H9 (cell line): Measurements from ENCODE around the gene RALGAPA1. TPM values are rescaled to one million over a fixed set of nuclear protein-coding genes. Genes with fewer than 3 reads are reported as not detected.

Experiments
- DNase-seq: peaks from one replicate; pipeline ENCODE4 v3.0.0-alpha.2; 2017
- H2AFZ ChIP-seq: one replicate; pipeline ENCODE4 v1.6.1; 2013; ENCODE audit warnings: mild to moderate bottlenecking, low read length, control low read depth, moderate library complexity
- H2AK5ac ChIP-seq: 2 replicates; pipeline ENCODE4 v1.6.1; 2013; ENCODE audit warnings: low read length, control low read depth, mixed read lengths; ENCODE audit not compliant: insufficient read length
- H2BK120ac ChIP-seq: one replicate; pipeline ENCODE4 v1.6.1; 2013; ENCODE audit warnings: low read depth, mild to moderate bottlenecking, low read length, control low read depth, inconsistent platforms; ENCODE audit not compliant: poor library complexity, severe bottlenecking
- H2BK12ac ChIP-seq: 2 replicates; pipeline ENCODE4 v1.6.1; 2013; ENCODE audit warnings: low read length, control low read depth, mixed read lengths, low read depth; ENCODE audit not compliant: insufficient read length
- H2BK15ac ChIP-seq: 2 replicates; pipeline ENCODE4 v1.6.1; 2013; ENCODE audit warnings: low read depth, low read length, control low read depth
- H2BK20ac ChIP-seq: one replicate; pipeline ENCODE4 v1.6.1; 2013; ENCODE audit warnings: low read depth, mild to moderate bottlenecking, low read length, control low read depth, inconsistent platforms; ENCODE audit not compliant: poor library complexity, severe bottlenecking
- H2BK5ac ChIP-seq: 2 replicates; pipeline ENCODE4 v1.6.1; 2013; ENCODE audit warnings: low read length, control low read depth, mixed read lengths; ENCODE audit not compliant: insufficient read length
- H3K14ac ChIP-seq: 2 replicates; pipeline ENCODE4 v1.6.1; 2013; ENCODE audit warnings: low read length, control low read depth; ENCODE audit not compliant: insufficient read depth
- H3K18ac ChIP-seq: 2 replicates; pipeline ENCODE4 v1.6.1; 2013; ENCODE audit warnings: low read depth, mild to moderate bottlenecking, mixed read lengths, low read length, control low read depth; ENCODE audit not compliant: insufficient read length
- H3K23ac ChIP-seq: 2 replicates; pipeline ENCODE4 v1.6.1; 2013; ENCODE audit warnings: low read length, control low read depth, mixed read lengths, low read depth; ENCODE audit not compliant: insufficient read length
- H3K23me2 ChIP-seq: 2 replicates; pipeline ENCODE4 v1.6.1; 2013; ENCODE audit warnings: low read depth, mild to moderate bottlenecking, mixed read lengths, low read length, control low read depth; ENCODE audit not compliant: insufficient read length, poor library complexity, severe bottlenecking
- H3K27ac ChIP-seq: 2 replicates; pipeline ENCODE4 v1.5.1; 2013; ENCODE audit warnings: low read length, control low read depth, mixed read lengths, low read depth; ENCODE audit not compliant: insufficient read length
- H3K27me3 ChIP-seq: 2 replicates; pipeline ENCODE4 v1.6.1; 2013; ENCODE audit warnings: low read length, control low read depth, inconsistent platforms; ENCODE audit not compliant: insufficient read depth
- H3K4ac ChIP-seq: 2 replicates; pipeline ENCODE4 v1.6.1; 2013; ENCODE audit warnings: low read depth, mild to moderate bottlenecking, control low read depth, inconsistent platforms, low read length, moderate library complexity
- H3K4me1 ChIP-seq: 2 replicates; pipeline ENCODE4 v1.6.1; 2013; ENCODE audit warnings: low read length, control low read depth, inconsistent platforms; ENCODE audit not compliant: insufficient read depth
- H3K4me2 ChIP-seq: 2 replicates; pipeline ENCODE4 v1.6.1; 2013; ENCODE audit warnings: low read length, control low read depth, mixed read lengths; ENCODE audit not compliant: insufficient read length, insufficient read depth
- H3K56ac ChIP-seq: 2 replicates; pipeline ENCODE4 v1.6.1; 2013; ENCODE audit warnings: low read depth, mild to moderate bottlenecking, mixed read lengths, low read length, control low read depth; ENCODE audit not compliant: insufficient read length
- H3K79me1 ChIP-seq: 2 replicates; pipeline ENCODE4 v1.6.1; 2013; ENCODE audit warnings: low read depth, mild to moderate bottlenecking, moderate library complexity, low read length, control low read depth, inconsistent platforms; ENCODE audit not compliant: insufficient read depth, poor library complexity, severe bottlenecking
- H3K79me2 ChIP-seq: 2 replicates; pipeline ENCODE4 v1.6.1; 2013; ENCODE audit warnings: low read length, control low read depth, inconsistent platforms; ENCODE audit not compliant: insufficient read depth
- H3K9ac ChIP-seq: 2 replicates; pipeline ENCODE4 v1.6.1; 2013; ENCODE audit warnings: low read length, control low read depth, mixed read lengths; ENCODE audit not compliant: insufficient read length; ENCODE audit errors: extremely low read depth
- H3K9me3 ChIP-seq: one replicate; pipeline ENCODE4 v1.6.1; 2013; ENCODE audit warnings: low read depth, low read length, inconsistent platforms; ENCODE audit not compliant: control insufficient read depth
- H3T11ph ChIP-seq: one replicate; pipeline ENCODE4 v1.6.1; 2013; ENCODE audit warnings: mild to moderate bottlenecking, low read length, control low read depth, inconsistent platforms
- H4K20me1 ChIP-seq: one replicate; pipeline ENCODE4 v1.6.1; 2013; ENCODE audit not compliant: control insufficient read depth, insufficient read length, insufficient read depth
- H4K5ac ChIP-seq: 2 replicates; pipeline ENCODE4 v1.6.1; 2013; ENCODE audit warnings: low read depth, mild to moderate bottlenecking, mixed read lengths, low read length, control low read depth; ENCODE audit not compliant: insufficient read length
- H4K8ac ChIP-seq: replicated peaks from 2 replicates; pipeline ENCODE4 v1.6.1; 2013; ENCODE audit warnings: low read length, control low read depth, mixed read lengths, low read depth; ENCODE audit not compliant: insufficient read length
- H4K91ac ChIP-seq: 2 replicates; pipeline ENCODE4 v1.6.1; 2013; ENCODE audit warnings: low read depth, mild to moderate bottlenecking, moderate library complexity, mixed read lengths, low read length, control low read depth; ENCODE audit not compliant: insufficient read length
- H3K27ac Mint-ChIP-seq, 3 experiments: 2 replicates in 2 of 3; 3 replicates in 1 of 3; pipeline ENCODE4 v1.8.0; 2020 to 2021; ENCODE audit warnings: mixed read lengths in 3 of 3, mild to moderate bottlenecking in 1 of 3, moderate library complexity in 1 of 3
- H3K27me3 Mint-ChIP-seq: 2 replicates; pipeline ENCODE4 v1.8.0; 2021; ENCODE audit warnings: low read depth, mild to moderate bottlenecking, moderate library complexity, mixed read lengths
- H3K36me3 Mint-ChIP-seq, 3 experiments: 2 replicates in 2 of 3; 3 replicates in 1 of 3; pipeline ENCODE4 v1.8.0; 2020 to 2021; ENCODE audit warnings: low read depth in 3 of 3, mixed read lengths in 3 of 3; ENCODE audit not compliant: insufficient read depth in 1 of 3
- H3K4me1 Mint-ChIP-seq, 2 experiments: 2 replicates each; pipeline ENCODE4 v1.8.0; 2020; ENCODE audit warnings: mixed read lengths in 2 of 2
- H3K4me3 Mint-ChIP-seq, 2 experiments: 2 replicates in 1 of 2; 3 replicates in 1 of 2; pipeline ENCODE4 v1.8.0; 2020 to 2021; ENCODE audit warnings: mild to moderate bottlenecking in 2 of 2, mixed read lengths in 2 of 2, moderate library complexity in 1 of 2
- H3K9me3 Mint-ChIP-seq, 2 experiments: 2 replicates in 1 of 2; 3 replicates in 1 of 2; pipeline ENCODE4 v1.8.0; 2020; ENCODE audit warnings: mild to moderate bottlenecking in 2 of 2, mixed read lengths in 2 of 2, moderate library complexity in 1 of 2
- WGBS: extraction: QIAGEN DNeasy Blood & Tissue Kit; methylation state at CpG from one replicate; pipeline ENCODE4 v1.1.7; 2013; ENCODE audit warnings: missing lambda C conversion rate, low lambda C conversion rate, mixed read lengths; ENCODE audit not compliant: insufficient read length; ENCODE audit errors: extremely low coverage; 5-methylcytosine and 5-hydroxymethylcytosine counted together
- total RNA-seq: library from RNA; stranded (reverse); gene quantifications from 2 replicates; pipeline ENCODE4 v1.2.1, GENCODE V29; 2021
- TF ChIP-seq, protein P1 (sequence below): fragments of 200-600 bp; sonication (generic); conservative IDR thresholded peaks from 3 replicates; pipeline ENCODE4 v1.8.0; 2021; ENCODE audit warnings: antibody characterized with exemption, mild to moderate bottlenecking

RALGAPA1 gene
- total RNA-seq, 1 experiment from 2014 or later = 29.8 TPM

- TF ChIP-seq, protein P1, sequence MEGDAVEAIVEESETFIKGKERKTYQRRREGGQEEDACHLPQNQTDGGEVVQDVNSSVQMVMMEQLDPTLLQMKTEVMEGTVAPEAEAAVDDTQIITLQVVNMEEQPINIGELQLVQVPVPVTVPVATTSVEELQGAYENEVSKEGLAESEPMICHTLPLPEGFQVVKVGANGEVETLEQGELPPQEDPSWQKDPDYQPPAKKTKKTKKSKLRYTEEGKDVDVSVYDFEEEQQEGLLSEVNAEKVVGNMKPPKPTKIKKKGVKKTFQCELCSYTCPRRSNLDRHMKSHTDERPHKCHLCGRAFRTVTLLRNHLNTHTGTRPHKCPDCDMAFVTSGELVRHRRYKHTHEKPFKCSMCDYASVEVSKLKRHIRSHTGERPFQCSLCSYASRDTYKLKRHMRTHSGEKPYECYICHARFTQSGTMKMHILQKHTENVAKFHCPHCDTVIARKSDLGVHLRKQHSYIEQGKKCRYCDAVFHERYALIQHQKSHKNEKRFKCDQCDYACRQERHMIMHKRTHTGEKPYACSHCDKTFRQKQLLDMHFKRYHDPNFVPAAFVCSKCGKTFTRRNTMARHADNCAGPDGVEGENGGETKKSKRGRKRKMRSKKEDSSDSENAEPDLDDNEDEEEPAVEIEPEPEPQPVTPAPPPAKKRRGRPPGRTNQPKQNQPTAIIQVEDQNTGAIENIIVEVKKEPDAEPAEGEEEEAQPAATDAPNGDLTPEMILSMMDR = no peak
- H3K4me1 ChIP-seq = no peaks in the 10 kb centered on the region
Observed at GRCh38 chr14:35695072-35695471, 114.0 kb downstream of the RALGAPA1 start.

More at GRCh38 chr14:35695072-35695471, 114.0 kb downstream of the RALGAPA1 start:
- Histone ChIP-seq H3K4ac (no peak overlapping the region), H3K23ac (no peak overlapping the region), H3K56ac (no peak overlapping the region), H2BK12ac (no peak overlapping the region), H3K27ac (no peak overlapping the region), H3K27me3 (no peaks in the 10 kb centered on the region), H2AK5ac (no peak overlapping the region), H3K23me2 (no peaks in the 10 kb centered on the region), H3K79me1 (no peaks in the 10 kb centered on the region), H4K8ac (no peak overlapping the region), H2BK5ac (no peak overlapping the region), H3T11ph (no peak overlapping the region), H2BK15ac (no peak overlapping the region), H4K20me1 (no peaks in the 10 kb centered on the region), H4K5ac (no peak overlapping the region), H3K14ac (no peak overlapping the region), H2AFZ (no peak overlapping the region), H3K4me2 (no peak overlapping the region), H2BK20ac (no peak overlapping the region), H3K79me2 (no peaks in the 10 kb centered on the region), H3K9ac (no peak overlapping the region), H2BK120ac (no peak overlapping the region), H4K91ac (no peak overlapping the region), H3K9me3 (no peaks in the 10 kb centered on the region), H3K18ac (no peak overlapping the region)
- peaks cover 3 to 4% of the 10 kb centered on the region in 2 experiments; a peak in 3 of 4 replicates for H3K4me1 Mint-ChIP-seq
- DNase-seq = no peak
- H3K27me3 Mint-ChIP-seq = no peaks in the 10 kb centered on the region
- H3K36me3 Mint-ChIP-seq = no peaks in the 10 kb centered on the region
- H3K4me3 Mint-ChIP-seq = no peak overlapping the region
- H3K9me3 Mint-ChIP-seq = no peaks in the 10 kb centered on the region
- WGBS = no CpG with 5 or more reads among the region's 1 CpG
- H3K27ac Mint-ChIP-seq = no peak overlapping the region
